WTC11 (cell line): ENCODE results near the gene VEZF1. TPM values are rescaled to one million over a fixed set of nuclear protein-coding genes. Genes with fewer than 3 reads are reported as not detected.

Experiments used
- ARID4B ChIP-seq: sonication (generic); formaldehyde crosslinking; IDR thresholded peaks from 2 replicates; pipeline ENCODE4 v1.8.0; 2023; ENCODE audit warnings: missing genetic modification reagents, mild to moderate bottlenecking, borderline replicate concordance
- ATF3 ChIP-seq: sonication (generic); formaldehyde crosslinking; conservative IDR thresholded peaks from 2 replicates; pipeline ENCODE4 v1.8.1; 2022; ENCODE audit warnings: mild to moderate bottlenecking, missing genetic modification reagents
- E2F5 ChIP-seq: sonication (generic); formaldehyde crosslinking; IDR thresholded peaks from 2 replicates; pipeline ENCODE4 v1.8.1; 2022; ENCODE audit warnings: mild to moderate bottlenecking, moderate library complexity, missing genetic modification reagents
- GRHL2 ChIP-seq: fragments of 250-450 bp; sonication (Bioruptor Pico); IDR thresholded peaks from 2 replicates; pipeline ENCODE4 v1.8.0; 2022; ENCODE audit warnings: mild to moderate bottlenecking, moderate library complexity; ENCODE audit not compliant: insufficient replicate concordance, severe bottlenecking
- NFE2L1 ChIP-seq: sonication (generic); formaldehyde crosslinking; IDR thresholded peaks from 2 replicates; pipeline ENCODE4 v1.8.1; 2023; ENCODE audit warnings: missing genetic modification reagents
- NR2C2 ChIP-seq: sonication (generic); formaldehyde crosslinking; IDR thresholded peaks from 2 replicates; pipeline ENCODE4 v1.8.0; 2022; ENCODE audit warnings: mild to moderate bottlenecking, missing genetic modification reagents
- OVOL2 ChIP-seq: fragments of 250-450 bp; sonication (Bioruptor Pico); IDR thresholded peaks from 2 replicates; pipeline ENCODE4 v1.9.0; 2021; ENCODE audit warnings: mild to moderate bottlenecking, borderline replicate concordance
- RELA ChIP-seq: sonication (generic); formaldehyde crosslinking; IDR thresholded peaks from 2 replicates; pipeline ENCODE4 v1.8.1; 2022; ENCODE audit warnings: missing genetic modification reagents, mild to moderate bottlenecking, borderline replicate concordance
- SMAD4 ChIP-seq: sonication (generic); formaldehyde crosslinking; IDR thresholded peaks from 2 replicates; pipeline ENCODE4 v1.8.0; 2022; ENCODE audit warnings: mild to moderate bottlenecking, missing genetic modification reagents
- TEAD1 ChIP-seq: sonication (generic); formaldehyde crosslinking; IDR thresholded peaks from 2 replicates; pipeline ENCODE4 v1.8.0; 2022; ENCODE audit warnings: mild to moderate bottlenecking, missing genetic modification reagents
- TEAD4 ChIP-seq: sonication (generic); formaldehyde crosslinking; IDR thresholded peaks from 2 replicates; pipeline ENCODE4 v1.8.0; 2022; ENCODE audit warnings: mild to moderate bottlenecking, missing genetic modification reagents
- USF2 ChIP-seq: sonication (generic); formaldehyde crosslinking; IDR thresholded peaks from 2 replicates; pipeline ENCODE4 v1.8.1; 2023; ENCODE audit warnings: mild to moderate bottlenecking, missing genetic modification reagents, moderate library complexity
- ZNF232 ChIP-seq: sonication (generic); formaldehyde crosslinking; IDR thresholded peaks from 2 replicates; pipeline ENCODE4 v1.8.0; 2022; ENCODE audit warnings: mild to moderate bottlenecking, missing genetic modification reagents
- ZNF317 ChIP-seq: sonication (generic); formaldehyde crosslinking; IDR thresholded peaks from 2 replicates; pipeline ENCODE4 v1.8.1; 2023; ENCODE audit warnings: low read depth, mild to moderate bottlenecking, moderate library complexity, missing genetic modification reagents, borderline replicate concordance
- total RNA-seq: library from RNA; stranded (reverse); gene quantifications from 3 replicates; pipeline ENCODE4 v1.2.3, GENCODE V29; 2021
- TF ChIP-seq, protein P1 (sequence below): sonication (generic); formaldehyde crosslinking; IDR thresholded peaks from 2 replicates; pipeline ENCODE4 v1.8.1; 2023; ENCODE audit warnings: mild to moderate bottlenecking, missing genetic modification reagents
- TF ChIP-seq, protein P2 (sequence below): fragments of 250-450 bp; sonication (Bioruptor Pico); IDR thresholded peaks from 2 replicates; pipeline ENCODE4 v2.1.2; 2022; ENCODE audit warnings: mild to moderate bottlenecking, moderate library complexity
- TF ChIP-seq, protein P3 (sequence below): sonication (generic); formaldehyde crosslinking; IDR thresholded peaks from 2 replicates; pipeline ENCODE4 v1.8.1; 2023; ENCODE audit warnings: mild to moderate bottlenecking, missing genetic modification reagents, moderate library complexity
- TF ChIP-seq, protein P4 (sequence below): fragments of 200-600 bp; IDR thresholded peaks from 2 replicates; pipeline ENCODE4 v1.8.0; 2022; ENCODE audit warnings: antibody characterized with exemption
- TF ChIP-seq, protein P5 (sequence below): sonication (generic); formaldehyde crosslinking; IDR thresholded peaks from 2 replicates; pipeline ENCODE4 v1.8.0; 2023; ENCODE audit warnings: mild to moderate bottlenecking, missing genetic modification reagents
- TF ChIP-seq, protein P6 (sequence below): sonication (generic); formaldehyde crosslinking; IDR thresholded peaks from 2 replicates; pipeline ENCODE4 v1.8.0; 2022; ENCODE audit warnings: mild to moderate bottlenecking, missing genetic modification reagents

The VEZF1 gene
- total RNA-seq, 1 experiment from 2014 or later: 43.3 TPM

- TF ChIP-seq, protein P1, sequence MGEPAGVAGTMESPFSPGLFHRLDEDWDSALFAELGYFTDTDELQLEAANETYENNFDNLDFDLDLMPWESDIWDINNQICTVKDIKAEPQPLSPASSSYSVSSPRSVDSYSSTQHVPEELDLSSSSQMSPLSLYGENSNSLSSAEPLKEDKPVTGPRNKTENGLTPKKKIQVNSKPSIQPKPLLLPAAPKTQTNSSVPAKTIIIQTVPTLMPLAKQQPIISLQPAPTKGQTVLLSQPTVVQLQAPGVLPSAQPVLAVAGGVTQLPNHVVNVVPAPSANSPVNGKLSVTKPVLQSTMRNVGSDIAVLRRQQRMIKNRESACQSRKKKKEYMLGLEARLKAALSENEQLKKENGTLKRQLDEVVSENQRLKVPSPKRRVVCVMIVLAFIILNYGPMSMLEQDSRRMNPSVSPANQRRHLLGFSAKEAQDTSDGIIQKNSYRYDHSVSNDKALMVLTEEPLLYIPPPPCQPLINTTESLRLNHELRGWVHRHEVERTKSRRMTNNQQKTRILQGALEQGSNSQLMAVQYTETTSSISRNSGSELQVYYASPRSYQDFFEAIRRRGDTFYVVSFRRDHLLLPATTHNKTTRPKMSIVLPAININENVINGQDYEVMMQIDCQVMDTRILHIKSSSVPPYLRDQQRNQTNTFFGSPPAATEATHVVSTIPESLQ (CRISPR knock-in tag): no peak
- no peak for TF ChIP-seq TEAD4
- no peak for TF ChIP-seq NR2C2 (CRISPR knock-in tag)
- TF ChIP-seq ZNF232 (CRISPR knock-in tag): no peak
- TF ChIP-seq ATF3 (CRISPR knock-in tag): no peak
- no peak for TF ChIP-seq USF2 (CRISPR knock-in tag)
- TF ChIP-seq, protein P2, sequence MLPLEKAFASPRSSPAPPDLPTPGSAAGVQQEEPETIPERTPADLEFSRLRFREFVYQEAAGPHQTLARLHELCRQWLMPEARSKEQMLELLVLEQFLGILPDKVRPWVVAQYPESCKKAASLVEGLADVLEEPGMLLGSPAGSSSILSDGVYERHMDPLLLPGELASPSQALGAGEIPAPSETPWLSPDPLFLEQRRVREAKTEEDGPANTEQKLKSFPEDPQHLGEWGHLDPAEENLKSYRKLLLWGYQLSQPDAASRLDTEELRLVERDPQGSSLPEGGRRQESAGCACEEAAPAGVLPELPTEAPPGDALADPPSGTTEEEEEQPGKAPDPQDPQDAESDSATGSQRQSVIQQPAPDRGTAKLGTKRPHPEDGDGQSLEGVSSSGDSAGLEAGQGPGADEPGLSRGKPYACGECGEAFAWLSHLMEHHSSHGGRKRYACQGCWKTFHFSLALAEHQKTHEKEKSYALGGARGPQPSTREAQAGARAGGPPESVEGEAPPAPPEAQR: no peak
- no peak for TF ChIP-seq TEAD1
- TF ChIP-seq GRHL2 (CRISPR knock-in tag): no peak
- no peak for TF ChIP-seq SMAD4
- TF ChIP-seq, protein P3, sequence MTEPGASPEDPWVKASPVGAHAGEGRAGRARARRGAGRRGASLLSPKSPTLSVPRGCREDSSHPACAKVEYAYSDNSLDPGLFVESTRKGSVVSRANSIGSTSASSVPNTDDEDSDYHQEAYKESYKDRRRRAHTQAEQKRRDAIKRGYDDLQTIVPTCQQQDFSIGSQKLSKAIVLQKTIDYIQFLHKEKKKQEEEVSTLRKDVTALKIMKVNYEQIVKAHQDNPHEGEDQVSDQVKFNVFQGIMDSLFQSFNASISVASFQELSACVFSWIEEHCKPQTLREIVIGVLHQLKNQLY: no peak
- TF ChIP-seq E2F5 (CRISPR knock-in tag): no peak
- TF ChIP-seq, protein P4, sequence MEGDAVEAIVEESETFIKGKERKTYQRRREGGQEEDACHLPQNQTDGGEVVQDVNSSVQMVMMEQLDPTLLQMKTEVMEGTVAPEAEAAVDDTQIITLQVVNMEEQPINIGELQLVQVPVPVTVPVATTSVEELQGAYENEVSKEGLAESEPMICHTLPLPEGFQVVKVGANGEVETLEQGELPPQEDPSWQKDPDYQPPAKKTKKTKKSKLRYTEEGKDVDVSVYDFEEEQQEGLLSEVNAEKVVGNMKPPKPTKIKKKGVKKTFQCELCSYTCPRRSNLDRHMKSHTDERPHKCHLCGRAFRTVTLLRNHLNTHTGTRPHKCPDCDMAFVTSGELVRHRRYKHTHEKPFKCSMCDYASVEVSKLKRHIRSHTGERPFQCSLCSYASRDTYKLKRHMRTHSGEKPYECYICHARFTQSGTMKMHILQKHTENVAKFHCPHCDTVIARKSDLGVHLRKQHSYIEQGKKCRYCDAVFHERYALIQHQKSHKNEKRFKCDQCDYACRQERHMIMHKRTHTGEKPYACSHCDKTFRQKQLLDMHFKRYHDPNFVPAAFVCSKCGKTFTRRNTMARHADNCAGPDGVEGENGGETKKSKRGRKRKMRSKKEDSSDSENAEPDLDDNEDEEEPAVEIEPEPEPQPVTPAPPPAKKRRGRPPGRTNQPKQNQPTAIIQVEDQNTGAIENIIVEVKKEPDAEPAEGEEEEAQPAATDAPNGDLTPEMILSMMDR: peak; percentile 50; the same call in 1 of the 2 replicates
- TF ChIP-seq ARID4B (CRISPR knock-in tag): no peak
- no peak for TF ChIP-seq RELA (CRISPR knock-in tag)
- TF ChIP-seq, protein P5, sequence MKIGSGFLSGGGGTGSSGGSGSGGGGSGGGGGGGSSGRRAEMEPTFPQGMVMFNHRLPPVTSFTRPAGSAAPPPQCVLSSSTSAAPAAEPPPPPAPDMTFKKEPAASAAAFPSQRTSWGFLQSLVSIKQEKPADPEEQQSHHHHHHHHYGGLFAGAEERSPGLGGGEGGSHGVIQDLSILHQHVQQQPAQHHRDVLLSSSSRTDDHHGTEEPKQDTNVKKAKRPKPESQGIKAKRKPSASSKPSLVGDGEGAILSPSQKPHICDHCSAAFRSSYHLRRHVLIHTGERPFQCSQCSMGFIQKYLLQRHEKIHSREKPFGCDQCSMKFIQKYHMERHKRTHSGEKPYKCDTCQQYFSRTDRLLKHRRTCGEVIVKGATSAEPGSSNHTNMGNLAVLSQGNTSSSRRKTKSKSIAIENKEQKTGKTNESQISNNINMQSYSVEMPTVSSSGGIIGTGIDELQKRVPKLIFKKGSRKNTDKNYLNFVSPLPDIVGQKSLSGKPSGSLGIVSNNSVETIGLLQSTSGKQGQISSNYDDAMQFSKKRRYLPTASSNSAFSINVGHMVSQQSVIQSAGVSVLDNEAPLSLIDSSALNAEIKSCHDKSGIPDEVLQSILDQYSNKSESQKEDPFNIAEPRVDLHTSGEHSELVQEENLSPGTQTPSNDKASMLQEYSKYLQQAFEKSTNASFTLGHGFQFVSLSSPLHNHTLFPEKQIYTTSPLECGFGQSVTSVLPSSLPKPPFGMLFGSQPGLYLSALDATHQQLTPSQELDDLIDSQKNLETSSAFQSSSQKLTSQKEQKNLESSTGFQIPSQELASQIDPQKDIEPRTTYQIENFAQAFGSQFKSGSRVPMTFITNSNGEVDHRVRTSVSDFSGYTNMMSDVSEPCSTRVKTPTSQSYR (CRISPR knock-in tag): no peak
- TF ChIP-seq ZNF317 (CRISPR knock-in tag): no peak
- TF ChIP-seq NFE2L1: no peak
- no peak for TF ChIP-seq OVOL2
- TF ChIP-seq, protein P6, sequence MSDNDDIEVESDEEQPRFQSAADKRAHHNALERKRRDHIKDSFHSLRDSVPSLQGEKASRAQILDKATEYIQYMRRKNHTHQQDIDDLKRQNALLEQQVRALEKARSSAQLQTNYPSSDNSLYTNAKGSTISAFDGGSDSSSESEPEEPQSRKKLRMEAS (CRISPR knock-in tag): no peak
Measured at GRCh38 chr17:57995076-57995956, 7.3 kb upstream of the VEZF1 start (continued).
